ENCODE measurements around the gene BRD7.

DNA sequence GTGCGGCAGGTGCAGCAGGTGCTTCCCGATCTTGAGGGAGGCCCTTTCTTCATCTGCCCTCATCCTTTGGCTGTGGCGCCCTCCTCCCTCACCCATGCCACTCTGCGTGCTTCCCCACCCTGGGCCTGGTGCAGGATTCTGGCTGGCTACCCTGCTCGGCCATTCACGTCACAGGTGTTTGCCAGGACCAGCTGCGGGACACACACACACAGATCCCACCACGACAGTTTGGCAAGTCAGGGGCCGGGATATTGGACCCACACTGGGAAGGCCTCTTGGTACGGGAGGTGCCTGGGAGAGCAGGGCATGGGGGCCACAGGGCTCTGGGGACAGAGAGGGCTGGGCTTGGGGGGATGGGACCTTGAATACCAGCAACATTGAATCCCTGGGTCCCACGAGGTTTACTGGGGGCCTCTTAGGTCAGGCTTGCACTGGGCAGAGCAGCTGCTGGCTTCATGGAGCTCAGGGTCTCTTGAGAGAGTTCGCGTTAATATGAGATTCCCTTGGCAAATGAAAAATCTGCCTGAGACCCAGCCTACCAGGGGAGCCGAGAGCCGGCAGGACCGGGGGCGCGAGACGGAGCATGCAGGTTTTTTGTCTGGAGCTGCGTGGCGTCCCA lies 87.3 kb downstream of the BRD7 start:
- TF ChIP-seq CTCF (IDR thresholded peaks at IDR 0.05; ENCODE audit: low read depth, low read length) = no peak
- no peak for TF ChIP-seq EZH2phosphoT487 (IDR thresholded peaks at IDR 0.05; ENCODE audit: low read depth)
